Omental fat pad (tissue), 4 donors: ENCODE data around the gene CCR9. TPM values are rescaled to one million over a fixed set of nuclear protein-coding genes. Genes with fewer than 3 reads are reported as not detected.

Source experiments
- ATAC-seq: fragments of 150-250 bp; one replicate; pipeline ENCODE4 v1.9.1; 2016; ENCODE audit warnings: mild to moderate bottlenecking, moderate library complexity; ENCODE audit not compliant: low FRiP score
- DNase-seq: peaks from one replicate; pipeline ENCODE4 v3.0.0-alpha.2; 2019; ENCODE audit warnings: low spot score
- total RNA-seq, 4 donors: library from RNA; depleted of rRNA; stranded (reverse); fragments of >200 nt; gene quantifications; one replicate each; pipeline ENCODE4 v1.1.0, GENCODE V29; 2016
- TF ChIP-seq, protein P1 (sequence below), 3 donors: fragments of 450-650 bp; IDR thresholded peaks; one replicate each; pipeline ENCODE4 v1.5.1; 2016 to 2017; ENCODE audit warnings: antibody characterized with exemption in 3 of 3, mild to moderate bottlenecking in 3 of 3, moderate library complexity in 2 of 3

CCR9 gene
- total RNA-seq, 4 donors from 2014 or later = 0.24 TPM; not detected in 3

DNA sequence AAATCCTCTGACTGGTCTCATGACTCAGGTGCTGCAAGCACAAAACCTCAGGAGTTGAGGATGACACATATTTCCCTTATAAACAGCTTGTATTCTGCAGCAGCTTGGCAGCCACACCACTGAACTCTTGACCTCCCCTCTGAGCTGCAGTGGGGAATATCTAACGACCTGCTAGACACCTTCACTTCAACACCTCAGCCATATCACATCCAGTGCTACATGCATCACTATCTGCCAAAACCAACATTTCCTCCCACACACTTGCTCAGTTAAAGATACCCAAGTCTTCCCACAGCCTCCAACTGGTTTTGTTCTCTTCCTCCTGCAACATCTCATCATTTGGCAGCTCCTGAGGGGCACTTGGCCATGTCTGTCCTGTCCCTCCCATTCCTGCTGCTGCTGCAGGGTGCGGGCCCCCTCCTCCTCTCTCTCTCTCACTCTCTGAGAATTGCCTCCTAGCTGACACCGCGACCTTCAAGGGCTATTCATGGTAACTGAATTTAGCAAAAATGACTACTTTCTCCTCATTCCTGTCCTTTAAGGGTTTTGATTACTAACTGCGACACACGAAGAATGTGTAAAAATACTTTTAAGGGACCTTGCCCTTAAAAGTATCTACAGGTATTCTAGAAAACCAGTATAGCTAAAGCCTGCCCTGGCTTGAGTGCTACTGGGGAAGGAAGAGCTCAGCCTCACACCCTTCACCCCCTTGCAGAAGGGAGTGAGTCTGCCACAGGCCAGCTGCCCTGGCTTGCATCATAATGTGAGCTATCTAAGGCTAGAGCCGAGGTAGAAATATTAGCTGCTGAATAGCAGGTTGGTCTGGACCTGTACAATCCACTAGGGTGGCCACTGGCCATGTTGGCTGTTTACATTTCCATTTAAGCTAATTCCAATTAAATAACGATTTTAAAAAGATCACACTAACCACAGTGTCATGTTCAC, 5.0 kb upstream of the CCR9 start:
- DNase-seq (no peak), ATAC-seq (no peak)
- TF ChIP-seq, protein P1, sequence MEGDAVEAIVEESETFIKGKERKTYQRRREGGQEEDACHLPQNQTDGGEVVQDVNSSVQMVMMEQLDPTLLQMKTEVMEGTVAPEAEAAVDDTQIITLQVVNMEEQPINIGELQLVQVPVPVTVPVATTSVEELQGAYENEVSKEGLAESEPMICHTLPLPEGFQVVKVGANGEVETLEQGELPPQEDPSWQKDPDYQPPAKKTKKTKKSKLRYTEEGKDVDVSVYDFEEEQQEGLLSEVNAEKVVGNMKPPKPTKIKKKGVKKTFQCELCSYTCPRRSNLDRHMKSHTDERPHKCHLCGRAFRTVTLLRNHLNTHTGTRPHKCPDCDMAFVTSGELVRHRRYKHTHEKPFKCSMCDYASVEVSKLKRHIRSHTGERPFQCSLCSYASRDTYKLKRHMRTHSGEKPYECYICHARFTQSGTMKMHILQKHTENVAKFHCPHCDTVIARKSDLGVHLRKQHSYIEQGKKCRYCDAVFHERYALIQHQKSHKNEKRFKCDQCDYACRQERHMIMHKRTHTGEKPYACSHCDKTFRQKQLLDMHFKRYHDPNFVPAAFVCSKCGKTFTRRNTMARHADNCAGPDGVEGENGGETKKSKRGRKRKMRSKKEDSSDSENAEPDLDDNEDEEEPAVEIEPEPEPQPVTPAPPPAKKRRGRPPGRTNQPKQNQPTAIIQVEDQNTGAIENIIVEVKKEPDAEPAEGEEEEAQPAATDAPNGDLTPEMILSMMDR (IDR thresholded peaks at IDR 0.05) = no peak

DNA sequence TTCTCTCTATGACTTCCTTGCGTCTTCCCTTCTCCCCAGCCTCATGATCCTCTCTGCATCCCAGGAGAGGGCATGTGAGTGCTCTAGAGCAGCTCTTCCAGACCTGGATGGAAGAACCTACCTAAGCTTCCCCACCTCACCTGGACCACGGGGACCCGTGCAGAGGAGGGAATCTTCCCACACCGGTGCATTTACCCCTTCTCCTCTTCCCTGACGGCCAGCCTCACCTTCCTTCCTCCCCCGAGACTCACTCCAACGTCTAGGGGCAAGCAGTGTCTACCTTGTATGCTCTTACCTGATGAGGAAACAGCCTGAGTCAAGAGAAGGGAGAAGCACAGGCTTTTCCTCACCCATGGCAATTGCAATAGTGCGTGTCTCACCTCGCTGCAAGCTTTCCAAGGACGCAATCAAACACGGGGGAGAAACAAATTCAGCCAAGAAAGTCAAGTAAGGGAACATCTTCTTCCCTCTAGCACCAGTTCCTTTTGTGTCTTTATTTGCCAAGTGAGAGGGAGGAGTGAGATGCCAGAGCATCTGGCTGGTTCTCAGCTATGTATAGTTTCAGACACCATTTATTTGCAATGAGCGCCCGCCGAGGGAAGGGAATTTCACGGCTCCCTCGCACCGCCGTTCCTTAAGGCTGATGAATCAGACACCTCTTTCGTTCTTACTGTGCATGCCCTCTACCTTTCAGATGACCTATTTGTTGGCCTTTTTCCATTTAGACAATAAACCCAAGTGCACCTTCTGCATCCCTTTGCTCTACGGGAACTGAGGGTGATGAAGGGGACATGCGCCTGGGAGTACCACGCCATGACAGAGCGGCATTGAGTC, 1.8 kb upstream of the CCR9 start:
- no peak for ATAC-seq
- TF ChIP-seq, protein P1 (IDR thresholded peaks at IDR 0.05) = no peak

DNA sequence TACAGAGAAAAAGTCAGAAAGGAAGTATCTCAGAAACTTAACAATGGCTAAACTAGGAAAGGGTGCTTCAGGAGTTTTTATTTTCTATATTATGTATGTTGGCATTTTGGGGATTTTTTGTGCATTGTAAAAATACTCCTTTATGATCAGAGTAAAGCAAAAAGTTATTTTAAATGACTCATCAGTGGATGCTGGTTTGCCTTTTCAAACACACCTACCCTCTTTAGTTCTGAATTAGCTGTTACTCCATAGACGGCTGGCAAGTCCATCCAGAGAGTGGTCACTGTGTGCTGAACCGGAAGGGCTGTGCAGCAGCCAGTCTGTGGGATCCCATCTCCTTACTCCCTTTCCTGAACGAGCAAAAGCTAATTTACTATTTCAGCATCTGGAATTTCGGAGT, 942 bp downstream of the CCR9 start:
- ATAC-seq = no peak

More for the DNA sequence above, 1.8 kb upstream of the CCR9 start:
- no peak for DNase-seq

DNA sequence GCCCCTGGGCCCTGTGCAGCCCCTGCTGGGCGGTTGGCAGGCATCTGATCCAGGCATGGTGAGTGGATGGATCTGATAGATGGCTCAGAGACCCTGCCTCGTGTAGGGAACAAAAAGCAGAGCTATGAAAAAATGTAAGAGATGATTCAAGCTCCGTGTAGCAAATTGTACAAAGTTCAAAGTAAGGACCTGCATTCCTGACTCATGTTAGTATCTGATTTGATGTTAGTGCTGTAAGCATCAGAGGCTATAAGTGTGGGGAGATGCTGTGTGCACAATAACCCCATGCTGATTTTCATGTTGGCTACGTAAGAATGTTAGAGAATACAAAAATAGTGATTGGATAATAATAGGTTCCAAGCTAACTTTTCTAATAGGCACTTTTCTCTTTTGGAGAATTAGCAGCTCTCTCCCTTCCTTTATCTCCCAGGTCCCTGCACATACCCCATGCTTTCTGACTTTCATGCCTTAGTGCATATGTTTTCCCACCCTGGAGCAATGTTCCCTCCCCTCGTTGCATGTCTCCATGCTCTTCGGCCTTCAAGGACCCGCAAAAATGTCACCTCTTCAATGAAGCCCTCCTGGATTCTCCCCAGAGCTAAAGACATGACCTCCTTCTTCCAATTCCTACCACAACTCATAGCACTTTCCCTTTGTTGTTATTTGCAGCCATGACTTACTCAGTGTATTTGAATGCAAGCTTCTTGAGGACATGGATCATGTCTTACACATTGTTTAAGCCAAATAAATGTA, 1.6 kb downstream of the CCR9 start:
- TF ChIP-seq, protein P1 (IDR thresholded peaks at IDR 0.05) = no peak
- DNase-seq = no peak
- ATAC-seq = no peak

More for the DNA sequence above, 942 bp downstream of the CCR9 start:
- TF ChIP-seq, protein P1 (IDR thresholded peaks at IDR 0.05) = no peak
- DNase-seq = no peak

DNA sequence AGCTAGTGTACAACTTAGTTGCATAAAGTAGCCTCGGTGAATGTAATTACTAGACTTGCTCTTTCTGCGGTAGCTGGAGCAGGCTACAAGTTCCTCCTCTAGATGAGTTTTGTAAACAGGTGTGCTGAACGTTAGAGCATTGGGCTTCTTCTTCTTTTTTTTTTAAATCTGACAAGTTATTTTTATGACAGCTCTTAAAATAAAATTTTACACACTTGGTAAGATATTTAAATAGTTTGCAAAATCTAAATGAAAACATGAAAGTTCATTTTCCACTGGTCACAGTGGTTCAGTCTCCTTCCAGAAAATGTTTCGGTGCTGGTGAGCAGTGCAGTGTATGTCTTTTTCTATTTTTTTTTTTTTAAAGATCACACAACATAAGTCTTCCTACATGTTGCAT, 3.0 kb downstream of the CCR9 start:
- TF ChIP-seq, protein P1 (IDR thresholded peaks at IDR 0.05) = no peak
- DNase-seq (no peak), ATAC-seq (no peak)

DNA sequence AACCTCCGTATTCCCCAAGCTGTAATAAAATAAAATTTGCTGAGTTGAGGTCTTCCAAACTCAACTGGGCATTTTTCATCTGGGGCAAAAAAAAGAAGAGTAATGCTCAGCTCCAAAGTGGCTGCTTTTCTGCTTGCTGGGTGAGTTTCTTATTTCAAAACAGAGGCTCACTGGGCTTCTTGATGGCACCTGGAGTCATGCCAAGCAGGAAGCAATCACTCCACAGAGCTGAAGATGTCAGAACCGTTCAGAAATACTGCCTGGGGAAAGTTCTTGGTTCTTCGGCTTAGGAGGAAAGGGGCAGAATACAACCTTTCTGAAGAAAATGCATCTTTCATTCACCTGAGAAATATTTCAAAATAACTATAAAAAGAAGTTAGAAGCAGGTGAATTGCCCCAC, 4.1 kb downstream of the CCR9 start:
- TF ChIP-seq, protein P1 (IDR thresholded peaks at IDR 0.05) = no peak
- DNase-seq (no peak), ATAC-seq (no peak)
